Measurements from ENCODE around the gene OR5D14.

OR5D14 gene

GRCh38 chr11:55795256-55795655 is at the start of gene OR5D14:
OR5D14 (plus strand) TSS chr11:55795556; CDS start chr11:55795556, 0 bp downstream.
- H3K4me3 Mint-ChIP-seq: no peak within 1 kb of the TSS
- no peak within 1 kb of the TSS for H3K27ac Mint-ChIP-seq
- peaks cover 29% of the 10 kb centered on the region for H3K9me3 Mint-ChIP-seq
- no peaks in the 10 kb centered on the region for H3K36me3 Mint-ChIP-seq (ENCODE audit: low read depth)
- intact Hi-C loops (cut with micrococcal nuclease): no loop called here
- H3K4me1 Mint-ChIP-seq (ENCODE audit: low read depth): no peaks in the 10 kb centered on the region
- no peaks in the 10 kb centered on the region for H3K27me3 Mint-ChIP-seq

- Mint-ChIP-seq H3K36me3 (ENCODE audit: low read depth) (no peaks in the 10 kb centered on the region), H3K9me3 (peaks cover 11% of the 10 kb centered on the region), H3K4me1 (ENCODE audit: low read depth) (no peaks in the 10 kb centered on the region), H3K27ac (no peak within 1 kb of the TSS), H3K27me3 (no peaks in the 10 kb centered on the region), H3K4me3 (no peak within 1 kb of the TSS)
- intact Hi-C loops (cut with micrococcal nuclease): no loop called here
Observed at GRCh38 chr11:55773138-55773537, 22.2 kb upstream of the OR5D14 start, which contains the start of gene OR5D13. OR5D13 (plus strand) TSS chr11:55773438; CDS start chr11:55773438, 0 bp downstream.

DNA sequence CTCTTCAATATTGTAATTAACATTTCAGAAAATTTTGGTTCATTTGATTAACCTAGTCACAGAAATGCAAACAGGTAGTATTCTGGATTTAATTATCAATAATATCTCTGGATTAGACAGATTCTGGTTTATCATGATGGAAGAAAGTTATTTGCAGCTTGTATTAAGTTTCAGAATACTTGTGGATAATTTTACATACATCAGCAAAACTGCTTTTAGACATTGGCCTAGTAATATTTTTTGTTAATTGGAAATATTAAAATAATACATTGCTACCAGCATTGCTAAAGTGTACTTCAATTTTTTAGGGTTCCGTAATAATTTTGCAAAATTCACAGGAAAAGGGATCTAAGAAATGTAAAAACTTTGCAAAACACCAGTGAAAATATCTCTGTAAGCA is 3.8 kb upstream of the OR5D14 start:
- H3K4me3 Mint-ChIP-seq: no peak overlapping the region
- intact Hi-C loops (cut with micrococcal nuclease): no loop called here
- no peaks in the 10 kb centered on the region for H3K36me3 Mint-ChIP-seq (ENCODE audit: low read depth)
- no peak overlapping the region for H3K27ac Mint-ChIP-seq
- H3K9me3 Mint-ChIP-seq: peaks cover 26% of the 10 kb centered on the region
- H3K27me3 Mint-ChIP-seq: no peaks in the 10 kb centered on the region
- no peaks in the 10 kb centered on the region for H3K4me1 Mint-ChIP-seq (ENCODE audit: low read depth)

DNA sequence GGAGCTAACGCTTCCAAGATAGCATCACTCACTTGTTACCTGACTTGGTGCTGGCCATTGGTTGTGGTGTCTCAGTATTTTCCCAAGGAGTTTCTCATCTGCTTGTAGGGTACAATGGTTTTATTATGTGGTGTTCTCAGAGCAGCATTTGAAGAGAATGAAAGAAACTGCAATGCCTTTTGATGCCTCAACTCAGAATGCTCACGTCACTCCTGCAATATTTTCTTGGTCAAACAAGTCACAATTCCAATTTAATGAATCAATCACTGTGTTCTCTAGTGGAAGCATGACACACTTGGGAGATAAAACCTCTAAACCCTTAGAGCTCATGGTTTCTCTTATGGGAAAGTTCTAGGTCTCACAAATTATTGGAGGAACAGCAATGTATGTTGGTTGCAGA is 2.0 kb upstream of the OR5D14 start:
- no peak overlapping the region for H3K4me3 Mint-ChIP-seq
- H3K27me3 Mint-ChIP-seq: no peaks in the 10 kb centered on the region
- H3K36me3 Mint-ChIP-seq (ENCODE audit: low read depth): no peaks in the 10 kb centered on the region

GRCh38 chr11:55806248-55806647 is 10.9 kb downstream of the OR5D14 start:
- intact Hi-C loops (cut with micrococcal nuclease): no loop called here
- no peak overlapping the region for H3K4me3 Mint-ChIP-seq
- peaks cover 40% of the 10 kb centered on the region for H3K9me3 Mint-ChIP-seq
- H3K27ac Mint-ChIP-seq: no peak overlapping the region
- H3K27me3 Mint-ChIP-seq: no peaks in the 10 kb centered on the region
- no peaks in the 10 kb centered on the region for H3K4me1 Mint-ChIP-seq (ENCODE audit: low read depth)
- no peaks in the 10 kb centered on the region for H3K36me3 Mint-ChIP-seq (ENCODE audit: low read depth)

More for the DNA sequence above, 2.0 kb upstream of the OR5D14 start:
- H3K9me3 Mint-ChIP-seq: peaks cover 13% of the 10 kb centered on the region
- intact Hi-C loops (cut with micrococcal nuclease): no loop called here
- H3K4me1 Mint-ChIP-seq (ENCODE audit: low read depth): no peaks in the 10 kb centered on the region
- H3K27ac Mint-ChIP-seq: no peak overlapping the region

DNA sequence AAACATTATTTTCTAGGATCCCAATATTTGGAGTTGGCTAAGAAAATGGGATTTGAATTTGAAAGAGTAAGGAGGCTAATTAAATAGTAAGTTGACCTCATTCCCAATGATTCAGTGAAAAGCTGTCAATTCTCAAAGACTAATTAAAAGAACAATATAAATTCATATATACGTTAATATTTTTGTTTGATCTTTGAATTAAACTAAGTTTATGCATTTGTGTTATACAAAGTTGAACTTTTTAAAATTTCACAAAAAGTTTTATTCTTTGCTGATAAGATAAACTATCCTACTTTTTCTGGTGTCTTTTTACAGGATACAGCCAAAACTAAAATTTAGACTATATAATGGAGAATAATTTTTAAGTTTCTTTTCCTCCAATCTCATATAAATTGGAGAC is 15.7 kb downstream of the OR5D14 start, which contains the start of gene OR5L1:
Gene OR5L1 (plus strand): TSS at position 301 of the 400 bp plus-strand sequence. CDS start 100 bp downstream, outside the sequence.
- Mint-ChIP-seq H3K36me3 (ENCODE audit: low read depth) (no peaks in the 10 kb centered on the region), H3K4me1 (ENCODE audit: low read depth) (no peaks in the 10 kb centered on the region), H3K9me3 (peaks cover 44% of the 10 kb centered on the region), H3K4me3 (no peak within 1 kb of the TSS), H3K27ac (no peak within 1 kb of the TSS), H3K27me3 (no peaks in the 10 kb centered on the region)
- intact Hi-C loops (cut with micrococcal nuclease): no loop called here

GRCh38 chr11:55819330-55819729 is 24.0 kb downstream of the OR5D14 start, which contains the start of gene OR5D18:
OR5D18 (plus strand) TSS chr11:55819630; CDS start chr11:55819630, 0 bp downstream.
- Mint-ChIP-seq H3K27me3 (no peaks in the 10 kb centered on the region), H3K36me3 (ENCODE audit: low read depth) (no peaks in the 10 kb centered on the region), H3K9me3 (peaks cover 35% of the 10 kb centered on the region), H3K4me3 (no peak within 1 kb of the TSS), H3K27ac (no peak within 1 kb of the TSS), H3K4me1 (ENCODE audit: low read depth) (no peaks in the 10 kb centered on the region)
- intact Hi-C loops (cut with micrococcal nuclease): no loop called here

DNA sequence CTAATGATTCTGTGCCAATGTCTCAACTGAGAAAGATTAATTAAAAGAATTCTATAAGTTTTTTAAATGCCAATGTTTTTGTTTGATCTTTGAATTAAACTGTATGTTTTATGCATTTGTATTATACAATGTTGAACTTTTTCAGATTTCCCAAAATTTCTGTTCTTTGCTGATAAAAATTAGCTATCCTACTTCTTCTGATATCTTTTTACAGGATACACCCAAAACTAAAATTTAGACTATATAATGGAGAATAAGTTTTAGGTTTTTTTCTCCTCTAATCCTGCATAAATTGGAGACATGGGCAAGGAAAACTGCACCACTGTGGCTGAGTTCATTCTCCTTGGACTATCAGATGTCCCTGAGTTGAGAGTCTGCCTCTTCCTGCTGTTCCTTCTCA is 31.6 kb downstream of the OR5D14 start, which contains the start of gene OR5L2:
Gene OR5L2 (plus strand): TSS at position 301 of the 400 bp plus-strand sequence. CDS start 0 bp downstream, at position 301.
- H3K27me3 Mint-ChIP-seq: no peaks in the 10 kb centered on the region
- no peaks in the 10 kb centered on the region for H3K36me3 Mint-ChIP-seq (ENCODE audit: low read depth)
- H3K27ac Mint-ChIP-seq: no peak within 1 kb of the TSS
- H3K9me3 Mint-ChIP-seq: peaks cover 5% of the 10 kb centered on the region
- H3K4me3 Mint-ChIP-seq: no peak within 1 kb of the TSS
- intact Hi-C loops (cut with micrococcal nuclease): no loop called here
- H3K4me1 Mint-ChIP-seq (ENCODE audit: low read depth): no peaks in the 10 kb centered on the region

DNA sequence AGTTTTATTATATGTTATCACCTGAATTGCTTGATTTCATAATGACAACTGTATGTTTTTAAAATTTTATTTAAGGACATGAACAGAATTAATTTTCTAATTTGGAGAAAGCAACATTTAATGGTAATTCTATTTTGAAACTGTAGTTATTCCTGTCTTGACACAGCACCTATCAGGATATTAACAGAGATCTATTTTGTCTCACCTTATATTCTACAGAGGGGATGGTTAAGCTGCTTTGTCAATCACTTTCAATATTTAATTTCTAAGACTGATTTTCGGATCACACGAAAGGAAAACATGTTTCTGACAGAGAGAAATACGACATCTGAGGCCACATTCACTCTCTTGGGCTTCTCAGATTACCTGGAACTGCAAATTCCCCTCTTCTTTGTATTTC is 43.1 kb downstream of the OR5D14 start, which contains the start of gene OR5D16:
Gene OR5D16 (plus strand): TSS at position 301 of the 400 bp plus-strand sequence. CDS start 0 bp downstream, at position 301.
- Mint-ChIP-seq H3K9me3 (peaks cover 37% of the 10 kb centered on the region), H3K36me3 (ENCODE audit: low read depth) (no peaks in the 10 kb centered on the region), H3K4me1 (ENCODE audit: low read depth) (no peaks in the 10 kb centered on the region), H3K27me3 (no peaks in the 10 kb centered on the region), H3K4me3 (no peak within 1 kb of the TSS), H3K27ac (no peak within 1 kb of the TSS)
- intact Hi-C loops (cut with micrococcal nuclease): no loop called here

Measured in dendritic cell treated with granulocyte-macrophage colony-stimulating factor and Interleukin-4, amounts not matched to agents 40 ng/mL and 50 ng/mL, for 4 days (primary cell).